Muscle of leg (tissue), 11 donors: ENCODE results near the gene SDCCAG8. TPM values are rescaled to one million over a fixed set of nuclear protein-coding genes. Genes with fewer than 3 reads are reported as not detected.

Experiments used
- DNase-seq: peaks from one replicate; pipeline ENCODE4 v3.0.0; 2013
- H3K27ac ChIP-seq: one replicate; pipeline ENCODE4 v1.5.1; 2013; ENCODE audit warnings: mild to moderate bottlenecking, low read length, control low read depth
- H3K27me3 ChIP-seq: one replicate; pipeline ENCODE4 v1.6.1; 2013; ENCODE audit warnings: low read length; ENCODE audit not compliant: control insufficient read depth, insufficient read depth
- H3K36me3 ChIP-seq: one replicate; pipeline ENCODE4 v1.6.1; 2013; ENCODE audit warnings: low read length; ENCODE audit not compliant: control insufficient read depth, insufficient read depth
- H3K4me1 ChIP-seq: one replicate; pipeline ENCODE4 v1.6.1; 2013; ENCODE audit warnings: low read length; ENCODE audit not compliant: control insufficient read depth, insufficient read depth
- H3K4me3 ChIP-seq: one replicate; pipeline ENCODE4 v1.5.1; 2013; ENCODE audit warnings: low read length, control low read depth
- H3K9me3 ChIP-seq: replicated peaks from 2 replicates; pipeline ENCODE4 v1.6.1; 2013; ENCODE audit warnings: low read depth, low read length; ENCODE audit not compliant: control insufficient read depth
- WGBS: methylation state at CpG from one replicate; pipeline ENCODE4 v1.1.5; 2013; ENCODE audit warnings: missing lambda C conversion rate; ENCODE audit not compliant: insufficient coverage; 5-methylcytosine and 5-hydroxymethylcytosine counted together
- polyA plus RNA-seq, 8 donors: library from polyadenylated mRNA; unstranded; fragments of 120-200 nt; gene quantifications; one replicate each; pipeline versions ENCODE4 v1.2.1 to v1.2.3, GENCODE V29; 2013; ENCODE audit warnings: inconsistent platforms in 1 of 8, low replicate concordance in 1 of 8; ENCODE audit not compliant: insufficient read length in 8 of 8, insufficient read depth in 1 of 8
- total RNA-seq: library from RNA; stranded (reverse); fragments of 120-200 nt; gene quantifications from one replicate; pipeline ENCODE4 v1.2.4, GENCODE V29; 2013

The SDCCAG8 gene
- total and polyA plus RNA-seq, 9 donors: 19.1 to 29.9 (median 23.0) TPM

DNA sequence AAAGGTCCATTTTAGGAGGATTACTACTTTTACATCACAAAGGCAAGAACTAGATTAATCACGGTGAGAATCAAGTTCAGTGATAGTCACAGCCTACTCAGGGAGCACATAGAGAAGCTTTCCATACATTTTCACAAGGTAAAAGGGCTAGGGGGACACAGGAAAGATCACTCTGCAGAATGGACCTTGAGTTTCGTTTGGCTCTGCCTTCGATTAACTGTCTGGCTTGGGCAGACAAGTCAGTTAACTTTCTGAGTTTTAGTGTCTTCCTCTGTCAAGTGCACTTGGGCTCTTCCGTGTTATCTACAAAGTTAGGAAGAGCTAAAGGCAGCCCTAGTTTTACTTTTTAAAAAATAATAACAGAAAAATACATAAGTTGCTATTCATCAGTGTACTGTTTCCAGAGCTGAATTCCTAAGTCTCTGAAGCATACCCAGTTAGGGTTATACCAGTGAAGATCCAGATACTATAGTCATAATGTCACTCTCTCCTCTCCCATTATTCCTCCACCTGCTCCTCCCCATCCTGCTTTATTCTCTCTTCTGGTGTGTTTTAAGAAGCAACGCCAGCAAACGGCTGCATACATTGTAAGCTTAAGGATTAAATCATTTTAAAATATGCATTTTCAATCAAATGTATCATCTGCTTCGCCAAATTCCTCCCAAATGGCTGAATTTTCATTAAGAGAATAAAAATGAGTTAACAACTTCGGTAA, 2.5 kb upstream of the SDCCAG8 start:
- H3K4me3 ChIP-seq: peak overlapping the region; percentile 80
- peak overlapping the region; percentile 99 for H3K27ac ChIP-seq
- no peaks in the 10 kb centered on the region for H3K9me3 ChIP-seq
- no peaks in the 10 kb centered on the region for H3K36me3 ChIP-seq
- H3K4me1 ChIP-seq: no peaks in the 10 kb centered on the region
- 0% methylated on average over 2 of the region's 8 CpGs for WGBS
- peak; percentile 32 for DNase-seq
- H3K27me3 ChIP-seq: no peaks in the 10 kb centered on the region

DNA sequence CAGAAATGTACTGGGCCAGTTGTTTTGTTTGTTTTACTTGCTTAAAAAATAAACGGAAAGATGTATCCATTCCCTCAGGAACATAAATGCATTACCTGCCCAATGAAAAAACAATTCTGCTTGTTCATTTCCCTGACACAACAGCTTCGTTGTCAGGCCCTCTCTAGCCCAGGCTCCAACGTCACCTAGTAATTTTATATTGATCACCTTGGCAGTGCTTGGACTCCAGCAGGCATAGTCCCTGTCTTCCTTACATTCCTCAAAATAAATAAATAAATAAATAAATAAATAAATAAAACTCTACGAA, 2.0 kb upstream of the SDCCAG8 start:
- Histone ChIP-seq H3K27ac (peak overlapping the region; percentile 99), H3K27me3 (no peaks in the 10 kb centered on the region), H3K9me3 (no peaks in the 10 kb centered on the region), H3K36me3 (no peaks in the 10 kb centered on the region), H3K4me3 (peak overlapping the region; percentile 80), H3K4me1 (no peaks in the 10 kb centered on the region)
- 0% methylated on average over 3 of the region's 4 CpGs for WGBS
- DNase-seq: peak; percentile 57

DNA sequence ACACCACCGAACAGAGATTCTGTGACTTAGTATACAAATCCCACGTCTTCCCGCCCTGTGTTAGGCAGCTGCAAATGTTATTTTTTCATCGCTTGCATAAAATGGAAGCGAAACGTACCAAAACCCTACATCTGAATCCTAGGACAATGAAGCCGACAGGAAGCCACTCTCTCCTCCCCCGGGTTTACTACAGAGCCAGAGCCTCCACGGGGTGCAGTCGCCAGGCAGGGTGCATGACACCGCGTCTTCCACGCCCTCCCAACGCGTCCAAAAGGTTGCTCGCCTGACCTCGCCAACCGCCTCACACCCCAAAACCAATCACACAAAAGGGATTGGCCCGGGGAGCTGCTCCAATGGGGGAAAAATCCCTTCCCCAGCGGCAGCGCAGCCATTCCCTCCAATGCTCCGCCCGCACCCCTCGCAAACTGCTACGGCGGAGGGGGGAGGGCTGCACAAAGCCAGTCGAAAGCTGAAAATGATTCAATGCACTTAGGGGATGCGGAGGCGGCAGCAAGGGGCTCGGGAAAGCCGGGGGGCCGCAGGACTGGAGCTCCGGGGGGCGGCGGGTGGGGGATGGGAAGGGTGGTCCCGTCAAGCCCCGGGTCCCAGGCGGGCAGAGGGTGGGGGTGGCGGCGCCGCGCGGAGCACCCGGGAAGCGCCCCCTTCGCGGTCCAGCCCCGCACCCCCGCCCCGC, 1.5 kb upstream of the SDCCAG8 start:
- Histone ChIP-seq H3K4me1 (no peaks in the 10 kb centered on the region), H3K27me3 (no peaks in the 10 kb centered on the region), H3K4me3 (peak overlapping the region; percentile 80), H3K27ac (peak overlapping the region; percentile 99), H3K36me3 (no peaks in the 10 kb centered on the region), H3K9me3 (no peaks in the 10 kb centered on the region)
- under 1% methylated on average over 33 of the region's 50 CpGs for WGBS
- peak; percentile 81 for DNase-seq

DNA sequence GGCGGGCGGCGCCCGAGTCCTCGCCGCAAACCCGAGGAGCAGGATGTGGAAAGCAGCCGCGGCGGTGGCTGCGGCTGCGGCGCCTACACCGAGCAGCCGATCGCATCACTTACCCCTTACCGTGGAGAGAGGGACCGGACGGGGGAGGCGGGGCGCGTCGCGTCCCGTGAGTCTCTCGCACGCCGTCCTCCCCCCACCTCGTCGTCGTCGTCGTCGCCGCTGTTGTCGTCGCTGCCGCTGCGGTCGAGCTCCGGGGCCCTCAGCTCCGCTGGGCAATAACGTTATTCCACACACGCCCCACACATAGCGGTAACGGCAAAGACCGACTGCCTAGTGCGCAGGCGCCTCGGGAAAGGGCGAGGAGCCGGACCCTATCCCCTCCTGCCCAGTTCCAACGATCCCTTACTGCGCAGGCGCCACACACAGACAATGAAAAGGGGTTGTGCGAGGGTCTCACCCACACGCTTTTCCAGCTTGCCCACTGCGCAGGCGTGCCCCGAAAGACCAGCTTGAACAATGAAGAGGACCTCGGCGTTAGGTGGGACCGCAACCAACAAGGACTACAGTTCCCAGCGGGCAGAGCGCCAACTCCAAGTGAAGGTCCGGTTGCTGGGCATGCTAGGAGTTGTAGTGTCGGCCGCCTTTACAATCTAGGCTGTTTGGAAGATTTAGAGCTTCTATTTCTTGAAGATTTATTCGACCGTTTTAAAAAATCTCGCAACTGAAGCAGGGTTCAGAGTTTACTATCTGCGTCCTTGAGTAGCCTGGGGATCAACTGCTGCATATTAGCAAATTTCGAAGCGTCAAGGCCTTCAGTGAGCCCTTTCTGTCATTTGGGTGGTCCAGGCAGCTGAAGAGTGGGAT, 682 bp upstream of the SDCCAG8 start, which contains the start of gene CEP170:
Gene CEP170 (minus strand): TSS at position 355 of the 864 bp plus-strand sequence. CDS start 30,001 bp downstream, outside the sequence.
- H3K4me1 ChIP-seq: no peaks in the 10 kb centered on the region
- WGBS: 0% methylated on average over 73 of the region's 74 CpGs

DNA sequence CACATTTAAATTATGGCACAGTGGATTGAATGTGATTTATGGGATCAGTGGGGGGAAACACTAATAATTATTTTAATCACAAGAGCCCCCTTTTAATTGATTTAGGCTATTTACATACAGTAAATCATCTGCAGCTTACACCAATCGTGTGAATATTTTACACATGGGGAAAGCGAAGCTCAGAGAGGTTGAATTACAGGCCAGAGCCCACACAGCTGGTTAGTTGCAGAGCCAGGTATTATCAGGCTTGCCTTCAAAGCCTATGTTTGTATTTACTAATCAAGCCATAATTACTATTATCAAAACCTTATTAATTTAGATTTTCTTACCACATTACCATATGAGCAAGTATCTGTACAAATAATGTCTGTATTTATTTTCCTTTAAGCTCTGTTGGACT, 749 bp downstream of the SDCCAG8 start:
- Histone ChIP-seq H3K4me1 (no peaks in the 10 kb centered on the region), H3K27ac (peak overlapping the region; percentile 97), H3K9me3 (no peaks in the 10 kb centered on the region), H3K36me3 (no peaks in the 10 kb centered on the region), H3K4me3 (peak overlapping the region; percentile 80), H3K27me3 (no peaks in the 10 kb centered on the region)
- peak; percentile 16 for DNase-seq
- WGBS: no CpG with 5 or more reads among the region's 2 CpGs

More for the DNA sequence above, 682 bp upstream of the SDCCAG8 start, which contains the start of gene CEP170:
- Histone ChIP-seq H3K9me3 (no peaks in the 10 kb centered on the region), H3K36me3 (no peaks in the 10 kb centered on the region), H3K27me3 (no peaks in the 10 kb centered on the region), H3K4me3 (peak within 1 kb of the TSS; percentile 80), H3K27ac (peak within 1 kb of the TSS; percentile 99)
- DNase-seq: peak; percentile 99

DNA sequence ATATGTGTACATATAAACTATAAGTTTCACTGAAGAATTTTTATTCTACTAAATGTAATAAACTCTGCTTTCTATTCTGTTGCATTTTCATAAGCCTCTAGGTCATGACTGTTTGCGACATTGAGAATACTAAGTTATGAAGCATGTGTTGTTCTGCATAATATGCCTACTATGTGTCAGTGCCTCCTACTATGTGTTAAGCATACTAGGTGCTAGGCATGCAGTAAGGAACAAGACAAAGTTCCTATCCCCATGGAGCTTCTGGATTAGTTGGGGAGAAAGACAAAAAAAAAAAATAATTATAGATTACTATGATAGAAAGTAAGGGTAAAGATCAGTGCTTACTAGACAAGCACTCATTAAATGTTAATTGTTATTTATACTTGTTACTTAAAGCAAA, 1.3 kb downstream of the SDCCAG8 start:
- Histone ChIP-seq H3K4me1 (no peaks in the 10 kb centered on the region), H3K36me3 (no peaks in the 10 kb centered on the region), H3K4me3 (no peak overlapping the region), H3K27me3 (no peaks in the 10 kb centered on the region), H3K9me3 (no peaks in the 10 kb centered on the region), H3K27ac (no peak overlapping the region)
- WGBS: no CpG with 5 or more reads among the region's 1 CpG
- DNase-seq: no peak

DNA sequence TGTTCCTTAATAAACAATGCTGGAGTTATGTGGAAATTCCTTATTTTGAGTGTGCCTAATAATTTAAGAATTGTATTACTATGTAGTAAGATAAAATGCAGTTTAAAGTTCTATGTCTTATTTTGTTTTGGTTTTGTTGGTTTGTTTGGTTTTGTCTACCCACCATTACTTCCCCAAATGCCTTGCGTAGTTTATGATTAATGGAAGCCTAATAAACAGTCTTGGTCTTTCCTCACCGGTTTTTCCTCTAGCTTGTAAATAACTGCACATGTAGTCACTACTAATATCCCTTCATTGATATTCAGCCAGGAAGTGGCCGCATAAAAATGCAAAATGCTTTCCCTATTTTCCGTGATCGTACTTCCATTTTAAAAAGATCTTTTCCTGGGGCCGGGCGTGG, 2.9 kb downstream of the SDCCAG8 start:
- DNase-seq: no peak
- 91% methylated on average over 4 of the region's 7 CpGs for WGBS
- Histone ChIP-seq H3K9me3 (no peaks in the 10 kb centered on the region), H3K4me3 (no peak overlapping the region), H3K27ac (no peak overlapping the region), H3K27me3 (no peaks in the 10 kb centered on the region), H3K36me3 (no peaks in the 10 kb centered on the region), H3K4me1 (peaks cover under 1% of the 10 kb centered on the region)

DNA sequence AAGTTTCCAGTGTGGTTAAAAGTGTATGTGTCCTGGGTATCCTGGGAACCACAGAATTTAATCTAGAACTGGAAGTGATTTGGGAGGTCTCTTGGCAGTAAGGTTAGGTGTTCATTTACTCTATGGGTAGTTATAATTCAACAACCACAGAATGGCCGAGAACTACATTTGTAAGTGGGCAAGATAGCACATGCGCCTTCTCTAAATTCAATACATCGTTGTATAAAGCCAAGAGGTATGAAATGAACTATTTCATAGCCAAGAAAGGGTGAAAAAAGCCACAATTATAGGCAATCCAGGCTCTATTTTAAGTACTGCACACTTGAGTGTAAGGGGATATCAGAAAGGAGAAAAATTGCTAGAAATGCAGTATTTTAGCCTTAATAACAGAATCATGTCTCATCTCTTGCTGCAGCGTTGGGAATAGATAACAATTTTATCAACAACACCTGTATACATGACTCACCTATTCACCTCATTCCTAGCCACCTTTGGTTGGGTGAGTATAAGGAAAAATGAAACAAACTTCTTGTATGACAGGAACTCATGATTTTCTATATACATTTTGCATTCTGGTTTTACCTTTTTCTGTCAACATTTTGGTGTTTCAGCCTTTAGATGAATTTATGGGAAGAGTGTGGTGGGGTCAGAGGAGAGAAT, 4.5 kb downstream of the SDCCAG8 start:
- no peak for DNase-seq
- H3K27me3 ChIP-seq: no peaks in the 10 kb centered on the region
- H3K4me1 ChIP-seq: peaks cover 3% of the 10 kb centered on the region
- H3K4me3 ChIP-seq: no peak overlapping the region
- H3K27ac ChIP-seq: no peak overlapping the region
- H3K9me3 ChIP-seq: no peaks in the 10 kb centered on the region
- no peaks in the 10 kb centered on the region for H3K36me3 ChIP-seq
- whole genome bisulfite sequencing: no CpG with 5 or more reads among the region's 4 CpGs

DNA sequence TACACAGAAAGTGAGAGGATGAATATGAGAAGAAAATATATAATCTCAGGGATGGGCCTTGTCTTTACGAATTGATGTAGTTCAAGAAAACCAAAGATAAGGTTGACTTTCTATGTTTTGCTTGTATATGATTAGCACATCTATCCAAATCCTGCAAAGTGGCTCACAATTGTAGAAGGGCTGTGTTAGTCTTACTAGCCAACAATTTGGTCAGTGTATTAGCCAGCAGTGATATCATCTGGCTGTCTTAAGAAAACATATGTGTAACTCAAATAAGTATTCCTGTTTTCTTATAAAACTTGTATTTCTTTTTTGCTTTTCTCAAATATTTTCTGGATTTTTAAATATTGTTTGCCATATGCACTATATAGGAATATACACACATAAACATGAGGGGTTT, 5.5 kb downstream of the SDCCAG8 start:
- no CpG with 5 or more reads among the region's 1 CpG for WGBS
- H3K9me3 ChIP-seq: no peaks in the 10 kb centered on the region
- peaks cover 3% of the 10 kb centered on the region for H3K4me1 ChIP-seq
- H3K36me3 ChIP-seq: no peaks in the 10 kb centered on the region
- no peak overlapping the region for H3K4me3 ChIP-seq
- DNase-seq: peak; percentile 85
- no peak overlapping the region for H3K27ac ChIP-seq
- no peaks in the 10 kb centered on the region for H3K27me3 ChIP-seq
